SK-N-SH (cell line): Measurements from ENCODE around the gene RBM10. TPM values are rescaled to one million over a fixed set of nuclear protein-coding genes. Genes with fewer than 3 reads are reported as not detected.
"Not testable (repeated sequence)": the region's sequence is repeated elsewhere in the genome, so short reads cannot be mapped to it uniquely, and the experiment has no call there.

Experiments used
- CTCF ChIA-PET: fragments of 300-600, 350-600 bp; formaldehyde crosslinking; extraction: SDS; loops from one replicate; lab custom pipeline; 2021; lab: Yijun Ruan, JAX
- POLR2A ChIA-PET: fragments of 350-600 bp; sonication (Branson Sonifier 250); formaldehyde crosslinking; extraction: SDS; loops from one replicate; lab custom pipeline; 2020; ENCODE audit warnings: antibody characterized with exemption, inconsistent platforms; lab: Yijun Ruan, JAX
- DNase-seq: peaks from one replicate; pipeline ENCODE4 v3.0.0; 2012
- H2AFZ ChIP-seq: fragments of 200-600 bp; sonication (generic); 2 replicates; pipeline ENCODE4 v1.8.1; 2016; ENCODE audit warnings: antibody characterized with exemption, mild to moderate bottlenecking, low read depth
- H3F3A ChIP-seq: fragments of 200-600 bp; sonication (generic); replicated peaks from 2 replicates; pipeline ENCODE3; 2016; ENCODE audit warnings: antibody characterized with exemption, mild to moderate bottlenecking; ENCODE audit not compliant: insufficient read depth
- H3K27ac ChIP-seq, 2 experiments: fragments of 200-500 bp in 1 of 2; fragments of 200-600 bp in 1 of 2; sonication (Bioruptor generic) in 1 of 2; sonication (generic), shearing (Covaris generic) in 1 of 2; 2 replicates each; pipeline versions ENCODE4 v1.5.1 to v1.6.1; 2014 to 2016; ENCODE audit warnings: low read depth in 2 of 2, inconsistent platforms in 1 of 2, low read length in 1 of 2, mild to moderate bottlenecking in 1 of 2, mixed read lengths in 1 of 2
- H3K27me3 ChIP-seq: fragments of 200-600 bp; sonication (generic), shearing (Covaris generic); 2 replicates; pipeline ENCODE4 v1.6.1; 2016; ENCODE audit warnings: mixed run types; ENCODE audit not compliant: insufficient read depth
- H3K36me3 ChIP-seq, 2 experiments: fragments of 200-500 bp in 1 of 2; fragments of 200-600 bp in 1 of 2; sonication (Bioruptor generic) in 1 of 2; sonication (generic) in 1 of 2; replicated peaks in 1 of 2; 2 replicates each; pipeline versions ENCODE3 to v1.5.1; 2014 to 2016; ENCODE audit warnings: low read length in 1 of 2, mild to moderate bottlenecking in 1 of 2; ENCODE audit not compliant: insufficient read depth in 2 of 2, control insufficient read depth in 1 of 2
- H3K4me1 ChIP-seq, 2 experiments: fragments of 200-500 bp in 1 of 2; fragments of 200-600 bp in 1 of 2; sonication (Bioruptor generic) in 1 of 2; sonication (generic), shearing (Covaris generic) in 1 of 2; 2 replicates each; pipeline versions ENCODE4 v1.5.1 to v1.6.1; 2014 to 2016; ENCODE audit warnings: low read depth in 1 of 2, low read length in 1 of 2, mixed run types in 1 of 2; ENCODE audit not compliant: insufficient read depth in 2 of 2, control insufficient read depth in 1 of 2
- H3K4me2 ChIP-seq: fragments of 200-600 bp; sonication (generic), shearing (Covaris generic); 2 replicates; pipeline ENCODE4 v1.6.1; 2017; ENCODE audit warnings: mixed run types
- H3K4me3 ChIP-seq, 2 experiments: fragments of 200-500 bp in 1 of 2; fragments of 200-600 bp in 1 of 2; sonication (Bioruptor generic) in 1 of 2; sonication (generic), shearing (Covaris generic) in 1 of 2; 2 replicates each; pipeline versions ENCODE4 v1.5.1 to v1.8.1; 2014 to 2016; ENCODE audit warnings: low read depth in 2 of 2, inconsistent platforms in 1 of 2, low read length in 1 of 2, mild to moderate bottlenecking in 1 of 2, mixed read lengths in 1 of 2, moderate library complexity in 1 of 2
- H3K79me2 ChIP-seq: fragments of 200-600 bp; sonication (generic); 2 replicates; pipeline ENCODE4 v1.8.1; 2017; ENCODE audit warnings: mild to moderate bottlenecking; ENCODE audit not compliant: insufficient read depth
- H3K9ac ChIP-seq: fragments of 200-600 bp; sonication (generic); 2 replicates; pipeline ENCODE4 v1.6.1; 2017; ENCODE audit warnings: mixed run types
- H3K9me2 ChIP-seq: fragments of 200-600 bp; sonication (generic); 2 replicates; pipeline ENCODE4 v1.6.1; 2017; ENCODE audit warnings: mixed run types
- H3K9me3 ChIP-seq: fragments of 200-600 bp; sonication (generic); 2 replicates; pipeline ENCODE4 v1.6.1; 2017; ENCODE audit warnings: mixed run types, mild to moderate bottlenecking, moderate library complexity
- H4K20me1 ChIP-seq: fragments of 200-600 bp; sonication (generic); 2 replicates; pipeline ENCODE4 v1.6.1; 2017; ENCODE audit warnings: mild to moderate bottlenecking, mixed run types; ENCODE audit not compliant: insufficient read depth
- EP300 ChIP-seq, 2 experiments: IDR thresholded peaks; 2 replicates each; pipeline versions ENCODE4 v1.4.0 to v1.6.1; 2012; ENCODE audit warnings: borderline replicate concordance in 1 of 2, low read depth in 1 of 2, low read length in 1 of 2
- EZH2phosphoT487 ChIP-seq: fragments of 200-600 bp; sonication (generic); IDR thresholded peaks from 2 replicates; pipeline ENCODE4 v1.6.1; 2017; ENCODE audit warnings: low read depth, mixed run types, mild to moderate bottlenecking, antibody characterized with exemption, moderate library complexity, borderline replicate concordance
- MXI1 ChIP-seq: IDR thresholded peaks from 2 replicates; pipeline ENCODE4 v1.6.1; 2012; ENCODE audit warnings: mild to moderate bottlenecking, low read depth, low read length, improper control_type of control experiment
- NFIC ChIP-seq: IDR thresholded peaks from 2 replicates; pipeline ENCODE4 v1.4.0; 2012; ENCODE audit warnings: borderline replicate concordance
- ZBTB33 ChIP-seq: IDR thresholded peaks from 2 replicates; pipeline ENCODE4 v1.4.0; 2012; ENCODE audit warnings: low read depth, borderline replicate concordance
- WGBS: methylation state at CpG from one replicate; pipeline ENCODE4 v1.1.6; 2017; ENCODE audit warnings: low lambda C conversion rate; 5-methylcytosine and 5-hydroxymethylcytosine counted together
- polyA plus RNA-seq, 3 experiments: library from polyadenylated mRNA; depleted of rRNA; stranded (reverse); fragments of >200 nt; gene quantifications; 2 replicates each; pipeline ENCODE4 v1.2.3, GENCODE V29; 2012
- TF ChIP-seq, protein P1 (sequence below): IDR thresholded peaks from 2 replicates; pipeline ENCODE4 v1.4.0; 2012; ENCODE audit warnings: low read depth
- TF ChIP-seq, protein P2 (sequence below): IDR thresholded peaks from 2 replicates; pipeline ENCODE4; 2012

RBM10 gene
- polyA plus RNA-seq, 1 of the 3 experiments (the other 2 are of a cell fraction): 34.4 TPM

GRCh38 chrX:47112316-47112954 is 32.6 kb upstream of the RBM10 start:
- no peak overlapping the region for H3K9ac ChIP-seq
- TF ChIP-seq EZH2phosphoT487: no peak
- TF ChIP-seq, protein P1, sequence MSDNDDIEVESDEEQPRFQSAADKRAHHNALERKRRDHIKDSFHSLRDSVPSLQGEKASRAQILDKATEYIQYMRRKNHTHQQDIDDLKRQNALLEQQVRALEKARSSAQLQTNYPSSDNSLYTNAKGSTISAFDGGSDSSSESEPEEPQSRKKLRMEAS: no peak
- no peak for TF ChIP-seq NFIC
- no peak for TF ChIP-seq MXI1
- TF ChIP-seq ZBTB33: no peak
- TF ChIP-seq, protein P2, sequence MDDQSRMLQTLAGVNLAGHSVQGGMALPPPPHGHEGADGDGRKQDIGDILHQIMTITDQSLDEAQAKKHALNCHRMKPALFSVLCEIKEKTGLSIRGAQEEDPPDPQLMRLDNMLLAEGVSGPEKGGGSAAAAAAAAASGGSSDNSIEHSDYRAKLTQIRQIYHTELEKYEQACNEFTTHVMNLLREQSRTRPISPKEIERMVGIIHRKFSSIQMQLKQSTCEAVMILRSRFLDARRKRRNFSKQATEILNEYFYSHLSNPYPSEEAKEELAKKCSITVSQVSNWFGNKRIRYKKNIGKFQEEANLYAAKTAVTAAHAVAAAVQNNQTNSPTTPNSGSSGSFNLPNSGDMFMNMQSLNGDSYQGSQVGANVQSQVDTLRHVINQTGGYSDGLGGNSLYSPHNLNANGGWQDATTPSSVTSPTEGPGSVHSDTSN: no peak
- no peak for TF ChIP-seq EP300 (IDR thresholded peaks at IDR 0.05; ENCODE audit: borderline replicate concordance in 1 of 2, low read depth in 1 of 2, low read length in 1 of 2)
- H2AFZ ChIP-seq: no peak overlapping the region
- no peaks in the 10 kb centered on the region for H3K9me3 ChIP-seq
- ChIA-PET CTCF (interaction anchor here (2.3 kb wide), 1 partner anchor 19 kb away, joined by 6 read pairs; no protein-coding TSS in a partner anchor), POLR2A (no interaction called here)
- no peak overlapping the region for H3K4me2 ChIP-seq
- H3K4me1 ChIP-seq: no peaks in the 10 kb centered on the region
- no peaks in the 10 kb centered on the region for H3F3A ChIP-seq
- WGBS: 69% methylated on average over 7 of the region's 9 CpGs
- no peaks in the 10 kb centered on the region; the same call in 1 of the 2 replicates for H3K27me3 ChIP-seq
- no peaks in the 10 kb centered on the region for H3K9me2 ChIP-seq
- no peaks in the 10 kb centered on the region for H3K36me3 ChIP-seq
- no peak overlapping the region for H3K27ac ChIP-seq
- H3K4me3 ChIP-seq: no peak overlapping the region
- H3K79me2 ChIP-seq: no peaks in the 10 kb centered on the region
- no peak for DNase-seq
- H4K20me1 ChIP-seq: no peaks in the 10 kb centered on the region

DNA sequence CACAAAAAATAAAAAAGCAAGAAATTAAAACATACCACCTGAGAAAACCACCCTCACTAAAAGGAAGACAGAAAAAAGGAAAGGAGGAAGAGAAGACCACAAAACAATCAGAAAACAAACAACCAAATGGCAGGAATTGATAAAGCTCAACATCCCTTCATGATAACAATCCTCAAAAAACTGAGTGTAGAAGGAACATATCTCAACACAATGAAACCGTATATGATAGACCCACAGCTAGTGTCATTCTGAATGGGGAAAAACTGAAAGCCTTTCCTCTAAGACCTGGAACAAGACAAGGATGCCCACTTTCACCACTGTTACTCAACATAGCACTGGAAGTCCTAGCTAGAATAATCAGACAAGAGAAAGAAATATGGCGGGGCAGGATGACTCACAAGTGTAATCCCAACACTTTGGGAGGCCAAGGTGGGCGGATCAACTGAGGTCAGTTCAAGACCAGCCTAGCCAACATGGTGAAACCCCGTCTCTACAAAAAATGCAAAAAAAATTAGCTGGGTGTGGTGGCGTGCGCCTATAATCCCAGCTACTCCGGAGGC is 28.4 kb upstream of the RBM10 start:
- WGBS: 63% methylated on average over 7 of the region's 7 CpGs
- CTCF ChIA-PET, H3K36me3 ChIP-seq, H3K9me2 ChIP-seq, H3K27ac ChIP-seq, H3K4me1 ChIP-seq, H3K27me3 ChIP-seq, H3K79me2 ChIP-seq, H3F3A ChIP-seq, H3K4me2 ChIP-seq, POLR2A ChIA-PET, H3K9me3 ChIP-seq, H3K4me3 ChIP-seq, H3K9ac ChIP-seq, DNase-seq, H4K20me1 ChIP-seq, H2AFZ ChIP-seq: not testable (repeated sequence)

DNA sequence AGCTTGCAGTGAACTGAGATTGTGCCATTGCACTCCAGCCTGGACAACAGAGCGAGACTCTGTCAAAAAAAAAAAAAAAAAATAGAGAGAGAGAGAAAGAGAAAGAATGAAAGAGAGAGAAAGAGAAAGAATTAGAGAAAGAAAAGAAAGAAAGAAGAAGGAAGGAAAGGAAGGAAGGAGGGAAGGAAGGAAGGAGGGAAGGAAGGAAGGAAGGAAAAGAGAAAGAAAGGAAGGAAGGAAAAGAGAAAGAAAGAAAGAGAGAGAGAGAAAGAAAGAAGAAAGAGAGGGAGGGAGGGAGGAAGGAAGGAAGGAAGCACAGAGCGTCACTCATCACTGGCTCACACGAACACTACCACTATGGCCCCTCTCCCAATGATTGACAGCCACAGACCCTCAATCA is 20.6 kb upstream of the RBM10 start:
- H3K36me3 ChIP-seq, H2AFZ ChIP-seq, H3K4me2 ChIP-seq, H4K20me1 ChIP-seq, H3K4me1 ChIP-seq, CTCF ChIA-PET, H3K27ac ChIP-seq, POLR2A ChIA-PET, H3K9me2 ChIP-seq, DNase-seq, H3F3A ChIP-seq, H3K27me3 ChIP-seq, H3K79me2 ChIP-seq, H3K9me3 ChIP-seq, H3K4me3 ChIP-seq, H3K9ac ChIP-seq: not testable (repeated sequence)
- 45% methylated on average over 3 of the region's 3 CpGs for whole genome bisulfite sequencing
